K562 (cell line): ENCODE results near the gene AKAP12. TPM values are rescaled to one million over a fixed set of nuclear protein-coding genes. Genes with fewer than 3 reads are reported as not detected.

ENCODE experiments used
- ATF1 ChIP-seq, 2 experiments: fragments of 450-650 bp in 1 of 2; IDR thresholded peaks; 2 replicates each; pipeline ENCODE4 v1.6.1; 2016; ENCODE audit warnings: missing compliant biosample characterization in 1 of 2, missing genetic modification characterization in 1 of 2
- ELF1 ChIP-seq: fragments of 200-800 bp; sonication (Bioruptor generic); IDR thresholded peaks from 2 replicates; pipeline ENCODE4 v1.6.1; 2016; ENCODE audit warnings: missing genetic modification characterization, missing compliant biosample characterization
- ELF2 ChIP-seq: fragments of 250-450 bp; sonication (Bioruptor Pico); IDR thresholded peaks from 2 replicates; pipeline ENCODE4 v1.5.0; 2021; ENCODE audit warnings: mild to moderate bottlenecking
- FOS ChIP-seq: IDR thresholded peaks from 3 replicates; pipeline ENCODE4 v1.6.1; 2011; ENCODE audit not compliant: insufficient read length; ENCODE audit errors: extremely low read depth
- FOXM1 ChIP-seq, 2 experiments: fragments of 450-650 bp in 1 of 2; sonication (generic) in 1 of 2; formaldehyde crosslinking in 1 of 2; IDR thresholded peaks; 2 replicates each; pipeline versions ENCODE4 v1.6.1 to v1.9.0; 2017 to 2022; ENCODE audit warnings: low read depth in 2 of 2, mild to moderate bottlenecking in 2 of 2, missing genetic modification reagents in 1 of 2, moderate library complexity in 1 of 2
- GTF2F1 ChIP-seq: IDR thresholded peaks from 2 replicates; pipeline ENCODE4 v1.6.1; 2011; ENCODE audit warnings: low read depth, low read length, improper control_type of control experiment
- HES1 ChIP-seq: fragments of 450-650 bp; IDR thresholded peaks from 2 replicates; pipeline ENCODE4 v1.6.1; 2016; ENCODE audit warnings: low read depth, mild to moderate bottlenecking, moderate library complexity
- ILK ChIP-seq: fragments of 450-650 bp; IDR thresholded peaks from 2 replicates; pipeline ENCODE4 v1.6.1; 2016; ENCODE audit warnings: missing genetic modification characterization, low read depth, mild to moderate bottlenecking, missing compliant biosample characterization, moderate library complexity, borderline replicate concordance
- MAFF ChIP-seq: IDR thresholded peaks from 2 replicates; pipeline ENCODE4 v1.6.1; 2012; ENCODE audit warnings: low read length, improper control_type of control experiment
- MAFG ChIP-seq: fragments of 450-650 bp; conservative IDR thresholded peaks from 2 replicates; pipeline ENCODE4 v1.6.1; 2016; ENCODE audit warnings: missing genetic modification characterization, missing compliant biosample characterization
- NCOA4 ChIP-seq: fragments of 450-650 bp; IDR thresholded peaks from 2 replicates; pipeline ENCODE4 v1.6.1; 2018; ENCODE audit warnings: mild to moderate bottlenecking; ENCODE audit not compliant: partially characterized antibody
- NR2C2 ChIP-seq, 2 experiments: fragments of 200-800 bp in 1 of 2; sonication (Bioruptor generic) in 1 of 2; sonication (generic) in 1 of 2; formaldehyde crosslinking in 1 of 2; IDR thresholded peaks; 2 replicates each; pipeline versions ENCODE4 v1.6.1 to v1.8.0; 2016 to 2022; ENCODE audit warnings: mild to moderate bottlenecking in 1 of 2, missing compliant biosample characterization in 1 of 2, missing genetic modification characterization in 1 of 2, missing genetic modification reagents in 1 of 2
- PHB ChIP-seq: fragments of 250-450 bp; sonication (Bioruptor Pico); IDR thresholded peaks from 2 replicates; pipeline ENCODE4 v1.5.0; 2021
- RBFOX2 ChIP-seq: fragments of 200-400 bp; formaldehyde crosslinking; IDR thresholded peaks from 2 replicates; pipeline ENCODE4 v1.6.1; 2017; ENCODE audit warnings: low read depth, mild to moderate bottlenecking, low read length, moderate library complexity
- RNF2 ChIP-seq: sonication (generic); IDR thresholded peaks from 2 replicates; pipeline ENCODE4 v1.6.1; 2016
- SMARCC2 ChIP-seq: fragments of 450-650 bp; IDR thresholded peaks from 2 replicates; pipeline ENCODE4 v1.6.1; 2017; ENCODE audit warnings: antibody characterized with exemption, moderate library complexity, mild to moderate bottlenecking, low read depth
- TFAM ChIP-seq: fragments of 250-450 bp; sonication (Bioruptor Pico); conservative IDR thresholded peaks from 2 replicates; pipeline ENCODE4 v1.5.0; 2021; ENCODE audit warnings: mild to moderate bottlenecking, moderate library complexity
- ZNF224 ChIP-seq: sonication (generic); formaldehyde crosslinking; IDR thresholded peaks from 2 replicates; pipeline ENCODE4 v1.8.0; 2022; ENCODE audit warnings: mild to moderate bottlenecking, missing genetic modification reagents
- ZNF311 ChIP-seq: fragments of 250-450 bp; sonication (Bioruptor Pico); IDR thresholded peaks from 2 replicates; pipeline ENCODE4 v1.4.0; 2020; ENCODE audit warnings: mild to moderate bottlenecking, moderate library complexity
- ZNF354B ChIP-seq: fragments of 250-450 bp; sonication (Bioruptor Pico); IDR thresholded peaks from 2 replicates; pipeline ENCODE4 v1.4.0; 2020
- polyA plus RNA-seq, 8 experiments: library from polyadenylated mRNA; depleted of rRNA in 4 of 8; stranded (reverse) in 5 of 8; unstranded in 3 of 8; fragments of >200 nt; fragmentation: Nextera tagmentation in 2 of 8; fragmentation: Illumina TruSeq in 1 of 8; extraction: Ambion mirVana in 2 of 8; extraction: Trizol in 1 of 8; gene quantifications; 2 replicates each; pipeline versions ENCODE4 v1.2.1 to v1.2.3, GENCODE V29; 2011 to 2014; ENCODE audit warnings: inconsistent platforms in 1 of 8, missing spikeins in 1 of 8
- total RNA-seq, 7 experiments: library from RNA; depleted of rRNA in 6 of 7; stranded (reverse); fragments of >200 nt in 6 of 7; fragmentation: Illumina TruSeq in 2 of 7; extraction: Trizol in 2 of 7; gene quantifications; 2 replicates each; pipeline versions ENCODE4 v1.2.1 to v1.2.3, GENCODE V29; 2011 to 2021; ENCODE audit warnings: low replicate concordance in 1 of 7
- TF ChIP-seq, protein P1 (sequence below), 3 experiments: fragments of 200-800 bp in 1 of 3; fragments of 250-450 bp in 1 of 3; fragments of 450-650 bp in 1 of 3; sonication (Bioruptor Pico) in 1 of 3; sonication (Bioruptor generic) in 1 of 3; formaldehyde crosslinking in 1 of 3; IDR thresholded peaks; 2 replicates each; pipeline versions ENCODE4 v1.6.1 to v1.8.0; 2016 to 2022; ENCODE audit warnings: mild to moderate bottlenecking in 2 of 3, missing genetic modification characterization in 2 of 3, missing compliant biosample characterization in 1 of 3, moderate library complexity in 1 of 3
- TF ChIP-seq, protein P2 (sequence below): fragments of 250-450 bp; sonication (Bioruptor Pico); IDR thresholded peaks from 2 replicates; pipeline ENCODE4 v1.9.0; 2021; ENCODE audit warnings: mild to moderate bottlenecking, inconsistent platforms

The AKAP12 gene
- total and polyA plus RNA-seq, 9 of the 15 experiments (the other 6 are each of a cell fraction or from before 2014, with no cell fraction given), result 0.08 to 2.0 (median 0.62) TPM

GRCh38 chr6:151389618-151390275, 150.0 kb downstream of the AKAP12 start (continued):
- TF ChIP-seq, protein P1, sequence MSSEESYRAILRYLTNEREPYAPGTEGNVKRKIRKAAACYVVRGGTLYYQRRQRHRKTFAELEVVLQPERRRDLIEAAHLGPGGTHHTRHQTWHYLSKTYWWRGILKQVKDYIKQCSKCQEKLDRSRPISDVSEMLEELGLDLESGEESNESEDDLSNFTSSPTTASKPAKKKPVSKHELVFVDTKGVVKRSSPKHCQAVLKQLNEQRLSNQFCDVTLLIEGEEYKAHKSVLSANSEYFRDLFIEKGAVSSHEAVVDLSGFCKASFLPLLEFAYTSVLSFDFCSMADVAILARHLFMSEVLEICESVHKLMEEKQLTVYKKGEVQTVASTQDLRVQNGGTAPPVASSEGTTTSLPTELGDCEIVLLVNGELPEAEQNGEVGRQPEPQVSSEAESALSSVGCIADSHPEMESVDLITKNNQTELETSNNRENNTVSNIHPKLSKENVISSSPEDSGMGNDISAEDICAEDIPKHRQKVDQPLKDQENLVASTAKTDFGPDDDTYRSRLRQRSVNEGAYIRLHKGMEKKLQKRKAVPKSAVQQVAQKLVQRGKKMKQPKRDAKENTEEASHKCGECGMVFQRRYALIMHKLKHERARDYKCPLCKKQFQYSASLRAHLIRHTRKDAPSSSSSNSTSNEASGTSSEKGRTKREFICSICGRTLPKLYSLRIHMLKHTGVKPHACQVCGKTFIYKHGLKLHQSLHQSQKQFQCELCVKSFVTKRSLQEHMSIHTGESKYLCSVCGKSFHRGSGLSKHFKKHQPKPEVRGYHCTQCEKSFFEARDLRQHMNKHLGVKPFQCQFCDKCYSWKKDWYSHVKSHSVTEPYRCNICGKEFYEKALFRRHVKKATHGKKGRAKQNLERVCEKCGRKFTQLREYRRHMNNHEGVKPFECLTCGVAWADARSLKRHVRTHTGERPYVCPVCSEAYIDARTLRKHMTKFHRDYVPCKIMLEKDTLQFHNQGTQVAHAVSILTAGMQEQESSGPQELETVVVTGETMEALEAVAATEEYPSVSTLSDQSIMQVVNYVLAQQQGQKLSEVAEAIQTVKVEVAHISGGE (CRISPR knock-in tag; IDR thresholded peaks at IDR 0.05), result peak in 2 of 3 experiments; percentile 28 to 44; a peak in 2 of 6 replicates
- TF ChIP-seq ELF2 (CRISPR knock-in tag), result no peak
- TF ChIP-seq TFAM (CRISPR knock-in tag), result no peak
- TF ChIP-seq RNF2, result peak; percentile 64; the same call in 1 of the 2 replicates
- no peak for TF ChIP-seq HES1
- TF ChIP-seq SMARCC2, result peak; percentile 46; the same call in 1 of the 2 replicates
- TF ChIP-seq FOXM1 (IDR thresholded peaks at IDR 0.05; ENCODE audit: low read depth), result no peak
- no peak for TF ChIP-seq FOXM1 (CRISPR knock-in tag; IDR thresholded peaks at IDR 0.05; ENCODE audit: low read depth)
- no peak for TF ChIP-seq GTF2F1
- no peak for TF ChIP-seq ZNF354B (CRISPR knock-in tag)
- no peak for TF ChIP-seq MAFG (tag)
- TF ChIP-seq, protein P2, sequence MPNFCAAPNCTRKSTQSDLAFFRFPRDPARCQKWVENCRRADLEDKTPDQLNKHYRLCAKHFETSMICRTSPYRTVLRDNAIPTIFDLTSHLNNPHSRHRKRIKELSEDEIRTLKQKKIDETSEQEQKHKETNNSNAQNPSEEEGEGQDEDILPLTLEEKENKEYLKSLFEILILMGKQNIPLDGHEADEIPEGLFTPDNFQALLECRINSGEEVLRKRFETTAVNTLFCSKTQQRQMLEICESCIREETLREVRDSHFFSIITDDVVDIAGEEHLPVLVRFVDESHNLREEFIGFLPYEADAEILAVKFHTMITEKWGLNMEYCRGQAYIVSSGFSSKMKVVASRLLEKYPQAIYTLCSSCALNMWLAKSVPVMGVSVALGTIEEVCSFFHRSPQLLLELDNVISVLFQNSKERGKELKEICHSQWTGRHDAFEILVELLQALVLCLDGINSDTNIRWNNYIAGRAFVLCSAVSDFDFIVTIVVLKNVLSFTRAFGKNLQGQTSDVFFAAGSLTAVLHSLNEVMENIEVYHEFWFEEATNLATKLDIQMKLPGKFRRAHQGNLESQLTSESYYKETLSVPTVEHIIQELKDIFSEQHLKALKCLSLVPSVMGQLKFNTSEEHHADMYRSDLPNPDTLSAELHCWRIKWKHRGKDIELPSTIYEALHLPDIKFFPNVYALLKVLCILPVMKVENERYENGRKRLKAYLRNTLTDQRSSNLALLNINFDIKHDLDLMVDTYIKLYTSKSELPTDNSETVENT, result peak; percentile 95
- no peak for TF ChIP-seq NR2C2 (CRISPR knock-in tag; IDR thresholded peaks at IDR 0.05)
- peak; percentile 39 for TF ChIP-seq NR2C2 (tag; IDR thresholded peaks at IDR 0.05)
- no peak; the same call in 1 of the 2 replicates for TF ChIP-seq ATF1 (CRISPR knock-in tag; IDR thresholded peaks at IDR 0.05)
- TF ChIP-seq ATF1 (tag; IDR thresholded peaks at IDR 0.05), result peak; percentile 62
- TF ChIP-seq NCOA4, result no peak
- TF ChIP-seq ILK (tag), result no peak
- no peak for TF ChIP-seq ZNF311 (CRISPR knock-in tag)
- no peak for TF ChIP-seq FOS
- TF ChIP-seq PHB, result no peak
- no peak for TF ChIP-seq ELF1
- peak; percentile 95 for TF ChIP-seq RBFOX2
- no peak for TF ChIP-seq ZNF224 (CRISPR knock-in tag)
- no peak for TF ChIP-seq MAFF
